Ascending aorta (tissue), 2 donors: ENCODE data around the gene HASPIN. TPM values are rescaled to one million over a fixed set of nuclear protein-coding genes. Genes with fewer than 3 reads are reported as not detected.
"Not testable (repeated sequence)": the region's sequence is repeated elsewhere in the genome, so short reads cannot be mapped to it uniquely, and the experiment has no call there.

Experiments
- DNase-seq, 2 donors: peaks; one replicate each; pipeline ENCODE4 v3.0.0-alpha.2; 2019; ENCODE audit warnings: low spot score in 2 of 2
- H3K27ac ChIP-seq, 2 donors: fragments of 200-600 bp; sonication (generic); one replicate each; pipeline ENCODE4 v1.5.1; 2016 to 2017; ENCODE audit warnings: mild to moderate bottlenecking in 1 of 2
- H3K27me3 ChIP-seq: fragments of 200-600 bp; sonication (generic); one replicate; pipeline ENCODE4 v1.5.1; 2017
- H3K36me3 ChIP-seq, 2 donors: fragments of 200-600 bp; sonication (generic); one replicate each; pipeline ENCODE4 v1.5.1; 2016
- H3K4me1 ChIP-seq, 2 donors: fragments of 200-600 bp; sonication (generic); one replicate each; pipeline ENCODE4 v1.5.1; 2016 to 2017; ENCODE audit warnings: mild to moderate bottlenecking in 1 of 2
- H3K4me3 ChIP-seq, 2 donors: fragments of 200-600 bp; sonication (generic); one replicate each; pipeline ENCODE4 v1.5.1; 2016 to 2017; ENCODE audit warnings: mild to moderate bottlenecking in 1 of 2
- H3K9me3 ChIP-seq, 2 donors: fragments of 200-600 bp; sonication (generic); one replicate each; pipeline ENCODE4 v1.5.1; 2016
- intact Hi-C: fragments of 100-400 bp; cut with DNase I; formaldehyde crosslinking; loops from one replicate; pipeline ENCODE4 v1.15.1; 2023
- total RNA-seq: library from RNA; depleted of rRNA; stranded (reverse); fragments of >200 nt; gene quantifications from one replicate; pipeline ENCODE4 v1.1.0, GENCODE V29; 2016
- TF ChIP-seq, protein P1 (sequence below), 3 experiments: fragments of 200-600 bp in 2 of 3; fragments of 450-650 bp in 1 of 3; sonication (generic) in 2 of 3; IDR thresholded peaks; one replicate each; pipeline ENCODE4 v1.5.1; 2016 to 2019; ENCODE audit warnings: antibody characterized with exemption in 3 of 3, mild to moderate bottlenecking in 1 of 3, moderate library complexity in 1 of 3

HASPIN gene
- total RNA-seq, 1 donor from 2014 or later: 2.7 TPM

GRCh38 chr17:3698139-3698538 is 25.6 kb upstream of the HASPIN start:
- TF ChIP-seq, protein P1, sequence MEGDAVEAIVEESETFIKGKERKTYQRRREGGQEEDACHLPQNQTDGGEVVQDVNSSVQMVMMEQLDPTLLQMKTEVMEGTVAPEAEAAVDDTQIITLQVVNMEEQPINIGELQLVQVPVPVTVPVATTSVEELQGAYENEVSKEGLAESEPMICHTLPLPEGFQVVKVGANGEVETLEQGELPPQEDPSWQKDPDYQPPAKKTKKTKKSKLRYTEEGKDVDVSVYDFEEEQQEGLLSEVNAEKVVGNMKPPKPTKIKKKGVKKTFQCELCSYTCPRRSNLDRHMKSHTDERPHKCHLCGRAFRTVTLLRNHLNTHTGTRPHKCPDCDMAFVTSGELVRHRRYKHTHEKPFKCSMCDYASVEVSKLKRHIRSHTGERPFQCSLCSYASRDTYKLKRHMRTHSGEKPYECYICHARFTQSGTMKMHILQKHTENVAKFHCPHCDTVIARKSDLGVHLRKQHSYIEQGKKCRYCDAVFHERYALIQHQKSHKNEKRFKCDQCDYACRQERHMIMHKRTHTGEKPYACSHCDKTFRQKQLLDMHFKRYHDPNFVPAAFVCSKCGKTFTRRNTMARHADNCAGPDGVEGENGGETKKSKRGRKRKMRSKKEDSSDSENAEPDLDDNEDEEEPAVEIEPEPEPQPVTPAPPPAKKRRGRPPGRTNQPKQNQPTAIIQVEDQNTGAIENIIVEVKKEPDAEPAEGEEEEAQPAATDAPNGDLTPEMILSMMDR (IDR thresholded peaks at IDR 0.05): no peak
- no peak for DNase-seq

GRCh38 chr17:3699951-3700350 is 23.8 kb upstream of the HASPIN start:
- peaks cover 5% of the 10 kb centered on the region in 2 donors for H3K4me1 ChIP-seq
- H3K4me3 ChIP-seq: no peak overlapping the region
- H3K27ac ChIP-seq: no peak overlapping the region
- H3K27me3 ChIP-seq: peaks cover 4% of the 10 kb centered on the region
- DNase-seq: no peak
- TF ChIP-seq, protein P1 (IDR thresholded peaks at IDR 0.05): no peak
- H3K36me3 ChIP-seq: no peaks in the 10 kb centered on the region
- no peaks in the 10 kb centered on the region for H3K9me3 ChIP-seq
- intact Hi-C loops: no loop called here

More at GRCh38 chr17:3698139-3698538, 25.6 kb upstream of the HASPIN start:
- Histone ChIP-seq H3K27me3 (peaks cover 8% of the 10 kb centered on the region), H3K9me3 (no peaks in the 10 kb centered on the region), H3K4me3 (no peak overlapping the region), H3K27ac (no peak overlapping the region), H3K36me3 (no peaks in the 10 kb centered on the region), H3K4me1 (peaks cover 5% of the 10 kb centered on the region in 2 donors)
- intact Hi-C loops: no loop called here

GRCh38 chr17:3702041-3702539 is 21.6 kb upstream of the HASPIN start:
- not testable (repeated sequence) for H3K27ac ChIP-seq, H3K27me3 ChIP-seq

DNA sequence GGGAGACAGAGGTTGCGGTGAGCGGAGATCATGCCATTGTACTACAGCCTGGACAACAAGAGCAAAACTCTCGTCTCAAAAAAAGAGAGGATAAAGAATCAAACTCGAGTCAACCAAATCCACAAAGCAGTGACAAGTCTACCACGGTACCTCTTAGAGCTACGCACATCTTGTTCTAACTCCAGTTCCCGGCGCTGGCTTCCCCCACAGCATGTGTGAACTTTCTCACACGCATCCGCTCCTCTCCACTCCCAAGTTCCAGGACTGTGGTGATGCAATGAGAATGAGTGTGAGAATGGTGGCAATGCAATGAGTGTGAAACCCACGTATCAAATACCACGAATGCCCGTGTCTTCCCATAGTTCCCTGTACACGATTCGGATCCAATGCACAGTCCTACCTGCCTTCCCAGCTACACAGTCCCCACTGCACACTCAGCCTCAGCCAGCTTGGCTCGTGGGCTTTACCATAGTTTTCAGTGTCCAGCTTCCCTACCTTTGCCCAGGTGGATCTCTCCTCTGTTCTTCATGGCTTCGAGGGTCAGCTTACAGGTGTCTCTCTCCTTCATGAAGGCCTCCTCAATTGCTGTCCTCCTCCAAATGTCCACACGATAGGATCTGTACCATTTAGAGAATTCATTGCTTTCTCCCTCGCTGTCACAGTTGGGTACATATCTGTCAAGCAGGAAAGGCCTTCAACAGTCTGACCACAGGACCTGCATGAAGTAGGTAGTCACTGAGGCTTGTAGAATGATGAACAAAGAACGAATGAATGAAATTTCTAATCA is 18.6 kb upstream of the HASPIN start:
- Histone ChIP-seq H3K27me3 (no peaks in the 10 kb centered on the region), H3K36me3 (no peaks in the 10 kb centered on the region), H3K4me3 (no peak overlapping the region), H3K27ac (no peak overlapping the region), H3K9me3 (no peaks in the 10 kb centered on the region), H3K4me1 (no peaks in the 10 kb centered on the region)
- TF ChIP-seq, protein P1 (IDR thresholded peaks at IDR 0.05): no peak
- intact Hi-C loops: no loop called here
- DNase-seq: no peak

More at GRCh38 chr17:3702041-3702539, 21.6 kb upstream of the HASPIN start:
- H3K36me3 ChIP-seq, intact Hi-C loops, H3K9me3 ChIP-seq, DNase-seq, H3K4me3 ChIP-seq, H3K4me1 ChIP-seq: not testable (repeated sequence)

GRCh38 chr17:3705718-3705984 is 18.1 kb upstream of the HASPIN start:
- H3K36me3 ChIP-seq, intact Hi-C loops, H3K9me3 ChIP-seq, H3K27me3 ChIP-seq, H3K27ac ChIP-seq, H3K4me1 ChIP-seq, H3K4me3 ChIP-seq, DNase-seq: not testable (repeated sequence)

- no peaks in the 10 kb centered on the region for H3K4me1 ChIP-seq
- intact Hi-C loops: no loop called here
- DNase-seq: no peak
- TF ChIP-seq, protein P1 (IDR thresholded peaks at IDR 0.05): no peak
- no peaks in the 10 kb centered on the region for H3K9me3 ChIP-seq
- H3K36me3 ChIP-seq: peaks cover 5 to 9% of the 10 kb centered on the region in 2 donors
- H3K27me3 ChIP-seq: no peaks in the 10 kb centered on the region
- H3K27ac ChIP-seq: no peak overlapping the region
- H3K4me3 ChIP-seq: no peak overlapping the region
Measured at GRCh38 chr17:3708366-3708765, 15.3 kb upstream of the HASPIN start.
